IMR-90 (cell line): Measurements from ENCODE around the gene ADD1.
"Not testable (repeated sequence)": the region's sequence is repeated elsewhere in the genome, so short reads cannot be mapped to it uniquely, and the experiment has no call there.

ENCODE experiments used
- CHD1 ChIP-seq: IDR thresholded peaks from 2 replicates; pipeline ENCODE4 v1.6.1; 2012; ENCODE audit warnings: low read depth, low read length, improper control_type of control experiment
- CTCF ChIP-seq: conservative IDR thresholded peaks from 2 replicates; pipeline ENCODE4 v1.5.1; 2012; ENCODE audit warnings: mild to moderate bottlenecking, low read depth, low read length, improper control_type of control experiment
- MXI1 ChIP-seq: IDR thresholded peaks from 2 replicates; pipeline ENCODE4 v1.6.1; 2012; ENCODE audit warnings: low read depth, mild to moderate bottlenecking, low read length, moderate library complexity, borderline replicate concordance
- POLR2A ChIP-seq: IDR thresholded peaks from 2 replicates; pipeline ENCODE4 v1.6.1; 2012; ENCODE audit warnings: mild to moderate bottlenecking, low read depth, low read length
- RAD21 ChIP-seq: IDR thresholded peaks from 2 replicates; pipeline ENCODE4 v1.6.1; 2012; ENCODE audit warnings: low read length, improper control_type of control experiment
- TF ChIP-seq, protein P1 (sequence below): fragments of 150-350 bp; IDR thresholded peaks from 2 replicates; pipeline ENCODE4 v1.6.1; 2017; ENCODE audit warnings: mild to moderate bottlenecking, antibody characterized with exemption, low read length, low read depth

- not testable (repeated sequence) for TF ChIP-seq POLR2A, CTCF, MXI1, RAD21, CHD1
- TF ChIP-seq, protein P1, sequence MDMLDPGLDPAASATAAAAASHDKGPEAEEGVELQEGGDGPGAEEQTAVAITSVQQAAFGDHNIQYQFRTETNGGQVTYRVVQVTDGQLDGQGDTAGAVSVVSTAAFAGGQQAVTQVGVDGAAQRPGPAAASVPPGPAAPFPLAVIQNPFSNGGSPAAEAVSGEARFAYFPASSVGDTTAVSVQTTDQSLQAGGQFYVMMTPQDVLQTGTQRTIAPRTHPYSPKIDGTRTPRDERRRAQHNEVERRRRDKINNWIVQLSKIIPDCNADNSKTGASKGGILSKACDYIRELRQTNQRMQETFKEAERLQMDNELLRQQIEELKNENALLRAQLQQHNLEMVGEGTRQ = not testable (repeated sequence)
These were observed 116.8 kb downstream of the ADD1 start for GRCh38 chr4:2960450-2960849.
